Iris pigment epithelial cell (primary cell): ENCODE results near the gene UBTD2.
"Not testable (repeated sequence)": the region's sequence is repeated elsewhere in the genome, so short reads cannot be mapped to it uniquely, and the experiment has no call there.

ENCODE experiments used
- DNase-seq: peaks from one replicate; pipeline ENCODE4 v3.0.0-alpha.2; 2011; ENCODE audit warnings: low read depth

UBTD2 gene

DNA sequence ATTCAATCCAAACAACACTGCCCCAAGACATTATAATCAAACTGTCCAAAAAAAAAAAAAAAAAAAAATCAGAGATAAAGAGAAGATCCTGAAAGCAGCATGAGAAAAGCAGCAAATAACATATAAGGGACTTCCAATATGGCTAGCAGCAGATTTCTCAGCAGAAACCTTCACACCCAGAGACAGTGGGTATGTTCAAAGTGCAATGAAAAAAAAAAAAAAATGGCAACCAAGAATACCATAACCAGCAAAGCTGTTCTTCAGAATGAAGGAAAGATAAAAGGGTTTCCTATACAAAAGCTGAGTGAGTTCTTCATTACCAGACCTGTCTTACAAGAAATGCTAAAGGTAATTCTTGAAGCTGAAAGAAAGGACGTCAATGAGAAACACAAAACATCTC is 32.1 kb downstream of the UBTD2 start:
- DNase-seq = no peak

DNA sequence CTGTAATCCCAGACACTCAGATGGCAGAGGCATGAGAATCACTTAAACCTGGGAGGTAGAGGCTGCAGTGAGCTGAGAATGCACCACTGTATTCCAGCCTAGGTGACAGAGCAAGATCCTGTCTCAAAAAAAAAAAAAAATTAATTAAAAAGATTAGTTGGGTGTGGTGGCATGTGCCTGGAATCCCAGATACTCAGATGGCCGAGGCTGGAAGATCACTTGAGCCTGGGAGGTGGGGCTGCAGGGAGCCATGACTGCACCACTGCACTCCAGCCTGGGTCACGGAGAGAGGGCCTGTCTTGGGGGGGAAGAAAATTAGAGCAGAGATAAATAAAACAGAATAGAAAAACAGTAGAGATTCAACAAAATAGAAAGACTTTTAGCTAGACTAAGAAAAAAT is 34.9 kb downstream of the UBTD2 start:
- no peak for DNase-seq

- no peak for DNase-seq
Measured at GRCh38 chr5:172245703-172246125, 37.9 kb downstream of the UBTD2 start.

GRCh38 chr5:172245046-172245445 is 38.5 kb downstream of the UBTD2 start:
- no peak for DNase-seq

DNA sequence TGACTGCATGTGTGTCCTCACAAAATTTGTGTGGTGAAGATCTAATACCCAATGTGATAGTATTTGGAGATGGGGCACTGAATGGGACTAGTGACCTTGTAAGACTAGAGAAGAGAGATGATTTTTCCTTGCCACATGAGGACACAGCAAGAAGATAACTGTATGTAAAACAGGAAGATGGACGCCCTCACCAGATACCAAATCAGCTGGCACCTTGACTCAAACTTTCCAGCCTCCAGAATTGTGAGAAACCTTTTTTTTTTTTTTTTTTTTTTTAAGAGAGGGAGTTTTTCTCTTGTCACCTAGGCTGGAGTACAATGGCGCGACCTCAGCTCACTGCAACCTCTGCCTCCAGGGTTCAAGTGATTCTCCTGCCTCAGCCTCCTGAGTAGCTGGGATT is 40.3 kb downstream of the UBTD2 start:
- no peak for DNase-seq

DNA sequence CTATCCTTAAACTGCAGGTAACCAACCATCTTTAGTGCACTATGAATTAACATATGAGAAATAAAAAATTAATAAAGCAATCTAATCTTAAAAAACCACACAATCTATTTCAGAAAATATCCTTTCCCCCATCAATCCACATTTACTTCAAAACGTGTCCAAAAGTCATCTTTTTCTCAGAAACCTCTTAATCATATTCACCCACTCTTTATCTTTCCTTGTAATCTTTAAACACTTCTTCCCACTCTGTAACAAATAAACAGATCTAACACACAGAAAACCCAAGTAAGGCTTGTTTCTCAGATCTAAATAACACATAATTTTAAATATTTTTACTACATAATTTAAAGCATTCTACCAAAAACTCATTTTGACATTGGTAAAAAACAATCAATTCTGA is 45.2 kb downstream of the UBTD2 start:
- no peak for DNase-seq

- peak; percentile 50 for DNase-seq
Measured at GRCh38 chr5:172235827-172236736, 47.5 kb downstream of the UBTD2 start.

GRCh38 chr5:172235132-172235780 is 48.3 kb downstream of the UBTD2 start:
- peak; percentile 27 for DNase-seq

DNA sequence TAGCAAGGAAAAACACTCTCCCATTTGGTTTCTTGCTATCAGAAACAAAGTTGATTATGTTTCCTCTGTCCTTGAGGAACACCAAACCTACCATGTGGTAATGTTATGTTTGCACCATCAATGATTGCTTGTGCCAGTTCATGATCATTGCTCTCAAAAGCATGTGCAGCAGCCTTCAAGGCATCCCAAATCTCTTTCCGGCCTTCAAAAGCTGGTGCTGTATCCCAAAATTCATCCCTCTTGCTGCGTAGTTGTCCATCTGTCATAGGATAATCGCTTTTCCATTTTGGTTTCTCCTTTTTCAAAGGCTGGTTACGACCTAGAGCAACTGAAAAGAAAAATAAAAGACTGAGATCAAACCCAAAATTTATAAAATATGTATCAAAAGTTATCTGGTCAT is 49.5 kb downstream of the UBTD2 start:
- no peak for DNase-seq

DNA sequence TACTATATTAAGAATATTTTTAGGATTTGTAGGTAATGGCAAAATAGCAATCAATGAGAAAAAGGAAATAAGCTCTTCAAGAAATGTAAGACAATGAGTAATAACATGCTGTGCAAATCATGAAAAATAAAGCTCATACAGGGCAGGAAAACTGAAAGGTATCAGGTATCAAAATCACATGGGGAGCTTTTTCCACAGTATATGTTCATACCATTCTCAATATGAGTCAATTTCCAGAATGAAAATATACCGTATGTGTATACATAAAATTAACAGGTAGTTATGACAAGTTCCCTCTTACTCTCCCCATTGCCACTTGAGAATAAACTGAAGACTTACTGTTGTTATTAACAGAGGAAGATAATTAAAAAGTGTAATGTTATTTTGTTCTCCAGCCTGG is 53.7 kb downstream of the UBTD2 start:
- DNase-seq = peak; percentile 14

DNA sequence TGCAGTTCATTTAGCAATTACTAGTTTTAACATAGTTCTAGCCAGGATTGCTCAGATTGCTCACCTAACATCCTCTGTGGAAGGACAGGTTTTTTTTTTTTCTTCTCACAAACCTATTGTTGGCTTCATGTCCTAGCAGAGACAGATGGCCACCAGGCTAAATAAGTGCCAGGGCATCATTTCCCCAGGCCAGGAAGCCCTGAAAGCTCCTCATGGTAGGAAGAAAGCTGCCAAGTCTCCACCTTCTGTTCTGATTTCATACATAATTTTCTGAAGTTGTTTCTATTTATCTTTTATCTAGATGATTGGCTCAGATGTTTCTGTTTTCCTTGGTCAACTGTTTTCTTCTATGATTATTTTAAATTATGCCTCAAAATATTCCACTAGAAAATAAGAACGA is 58.6 kb downstream of the UBTD2 start:
- no peak for DNase-seq

- DNase-seq = no peak
Measured at GRCh38 chr5:172223901-172224873, 59.4 kb downstream of the UBTD2 start.

DNA sequence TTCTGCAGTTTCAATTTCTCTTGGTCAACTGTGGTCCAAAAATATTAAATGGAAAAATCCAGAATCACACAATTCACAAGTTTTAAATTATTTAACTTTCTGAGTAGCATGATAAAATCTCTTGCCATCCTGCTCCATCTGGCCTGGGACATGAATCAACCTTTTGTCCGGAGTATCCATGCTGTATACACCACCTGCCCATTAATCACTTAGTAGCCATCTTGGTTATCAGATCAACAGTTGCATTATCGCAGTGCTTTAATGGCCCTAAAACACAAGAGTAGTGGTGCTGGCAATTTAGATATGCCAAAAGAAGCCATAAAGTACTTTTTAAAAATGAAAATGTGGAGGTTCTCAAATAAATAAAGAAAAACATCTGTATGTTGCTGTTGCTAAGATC is 64.3 kb downstream of the UBTD2 start:
- no peak for DNase-seq

DNA sequence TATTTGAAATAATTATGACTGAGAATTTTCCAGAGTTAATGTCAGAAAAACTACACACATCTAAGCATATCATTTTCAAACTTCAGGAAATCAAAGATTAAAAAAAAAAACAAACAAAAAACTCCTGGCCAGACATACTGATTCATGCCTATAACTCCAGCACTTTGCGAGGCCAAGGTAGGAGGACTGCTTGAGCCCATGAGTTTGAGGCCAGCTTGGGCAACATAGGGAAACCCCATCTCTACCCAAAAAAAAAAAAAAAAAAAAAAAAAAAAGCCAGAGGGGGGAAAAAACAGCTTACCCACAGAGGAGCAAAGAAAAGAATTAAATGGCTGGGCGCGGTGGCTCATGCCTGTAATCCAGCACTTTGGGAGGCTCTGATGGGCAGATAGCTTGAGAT is 67.2 kb downstream of the UBTD2 start:
- peak; percentile 41 for DNase-seq

DNA sequence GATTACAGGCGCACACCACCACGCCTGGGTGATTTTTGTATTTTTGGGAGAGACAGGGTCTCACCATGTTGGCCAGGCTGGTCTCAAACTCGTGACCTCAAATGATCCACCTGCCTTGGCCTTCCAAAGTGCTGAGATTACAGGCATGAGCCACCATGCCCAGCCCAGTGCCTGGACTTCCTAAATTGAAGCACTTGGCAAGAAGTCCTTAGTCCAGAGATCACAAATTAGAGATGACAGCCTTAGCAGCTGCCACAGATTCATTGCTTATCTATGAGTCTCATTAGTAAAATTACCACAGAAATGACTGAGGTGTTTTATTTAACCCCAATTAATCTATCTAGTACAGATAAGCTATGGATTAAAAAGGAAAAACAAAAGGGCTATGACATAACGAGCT is 70.4 kb downstream of the UBTD2 start:
- no peak for DNase-seq

DNA sequence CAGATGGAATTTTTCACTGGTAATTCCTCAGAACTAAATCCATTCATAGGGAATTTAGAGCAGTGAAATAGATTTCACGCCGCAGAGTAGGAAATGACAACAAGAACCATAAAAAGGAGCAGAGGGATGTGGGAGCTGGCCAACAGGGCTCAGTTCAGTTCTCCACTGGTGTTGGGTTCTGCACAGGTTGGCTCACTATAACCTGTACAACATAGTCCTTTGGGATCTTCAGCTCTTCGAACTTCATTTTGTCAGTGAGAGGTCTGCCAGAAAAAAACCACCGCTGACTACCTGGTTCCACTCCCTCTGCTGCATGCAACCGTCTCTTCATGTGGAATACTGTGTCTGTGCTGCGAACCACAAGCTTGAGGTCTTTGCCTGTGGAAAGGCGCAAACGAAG is 71.9 kb downstream of the UBTD2 start:
- DNase-seq = no peak

DNA sequence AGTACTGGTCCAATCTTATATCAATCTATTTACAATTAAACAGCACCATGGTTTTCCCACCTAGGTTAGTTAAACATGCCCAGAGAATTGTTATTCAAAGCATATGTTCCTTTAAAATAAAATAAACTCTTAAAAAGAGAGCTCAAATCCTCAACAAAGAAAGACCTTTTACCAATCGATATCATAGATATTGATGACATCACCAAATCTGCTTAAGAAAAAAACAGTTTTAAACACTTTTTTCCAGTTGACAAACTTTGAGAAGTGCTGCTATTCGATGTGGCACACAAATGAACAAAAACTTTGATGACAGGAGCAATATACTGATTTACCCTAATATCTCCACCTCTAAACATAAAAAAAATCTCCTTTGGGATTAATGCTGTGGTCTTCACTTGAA is 73.8 kb downstream of the UBTD2 start:
- no peak for DNase-seq

GRCh38 chr5:172207511-172207910 is 76.1 kb downstream of the UBTD2 start:
- no peak for DNase-seq

GRCh38 chr5:172205984-172206383 is 77.6 kb downstream of the UBTD2 start:
- DNase-seq = not testable (repeated sequence)

GRCh38 chr5:172200476-172200875 is 83.1 kb downstream of the UBTD2 start:
- no peak for DNase-seq

DNA sequence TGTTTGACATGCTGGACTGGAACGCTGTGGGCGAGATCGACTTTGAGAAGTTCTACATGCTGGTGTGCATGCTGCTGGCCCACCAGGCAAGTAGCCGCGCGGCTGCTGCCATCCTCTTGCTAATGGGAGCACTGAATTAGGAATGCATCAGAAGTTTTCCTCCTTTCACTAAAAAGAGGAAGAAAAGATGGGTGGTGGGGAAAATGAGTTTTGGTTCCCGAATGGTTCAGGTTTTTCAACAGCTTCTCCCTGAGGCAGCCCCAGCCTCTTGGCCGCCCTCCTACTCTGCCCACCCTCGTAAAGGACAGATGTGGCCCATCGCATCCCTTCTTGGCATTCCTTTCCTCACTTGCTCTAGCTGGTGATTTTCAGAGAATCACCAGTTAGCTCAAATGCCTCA is 84.1 kb downstream of the UBTD2 start:
- DNase-seq = no peak

GRCh38 chr5:172197775-172198174 is 85.8 kb downstream of the UBTD2 start:
- not testable (repeated sequence) for DNase-seq
